GM21423 (cell line): ENCODE results near the gene UNC80.

ENCODE experiments used
- ATAC-seq: cut with Tn5 transposase; IDR thresholded peaks from one replicate; pipeline ENCODE4 v1.9.1; 2021; ENCODE audit warnings: mild to moderate bottlenecking, moderate library complexity; ENCODE audit not compliant: unreplicated experiment

Gene UNC80

GRCh38 chr2:210009126-210009525, 237.5 kb downstream of the UNC80 start:
- no peak for ATAC-seq

- ATAC-seq: no peak
These were observed 238.3 kb downstream of the UNC80 start for GRCh38 chr2:210009896-210010295.

GRCh38 chr2:210020138-210020537, 248.5 kb downstream of the UNC80 start:
- no peak for ATAC-seq

- no peak for ATAC-seq
These were observed 251.2 kb downstream of the UNC80 start for GRCh38 chr2:210022824-210023223.

- no peak for ATAC-seq
These were observed 256.0 kb downstream of the UNC80 start for GRCh38 chr2:210027608-210028007.

GRCh38 chr2:210028178-210028577, 256.5 kb downstream of the UNC80 start:
- ATAC-seq: no peak

- no peak for ATAC-seq
These were observed 262.6 kb downstream of the UNC80 start for GRCh38 chr2:210034087-210034683.

GRCh38 chr2:210035679-210036078, 264.0 kb downstream of the UNC80 start:
- no peak for ATAC-seq

- no peak for ATAC-seq
These were observed 266.4 kb downstream of the UNC80 start for GRCh38 chr2:210038078-210038477.

GRCh38 chr2:210046851-210047500, 275.3 kb downstream of the UNC80 start:
- no peak for ATAC-seq
